Endothelial cell of umbilical vein (primary cell): ENCODE results near the gene UNC93B1. TPM values are rescaled to one million over a fixed set of nuclear protein-coding genes. Genes with fewer than 3 reads are reported as not detected.

Experiments used
- BruUV-seq: library from RNA; stranded (reverse); fragments of 400-500 nt; replicated peaks from 2 replicates; lab custom pipeline; 2021; lab: Mats Ljungman, UMichigan
- CTCF ChIA-PET: fragments of 300-600, 350-600 bp; sonication (Branson Sonifier 250); formaldehyde crosslinking; loops from one replicate; lab custom pipeline; 2021; ENCODE audit warnings: antibody characterized with exemption, inconsistent platforms; lab: Charles Lee
- POLR2A ChIA-PET: fragments of 300-600, 350-600 bp; sonication (Branson Sonifier 250); formaldehyde crosslinking; loops from one replicate; lab custom pipeline; 2021; ENCODE audit warnings: antibody characterized with exemption, inconsistent platforms; lab: Charles Lee
- DNase-seq: peaks from one replicate; pipeline ENCODE4 v3.0.0-alpha.2; 2011; ENCODE audit warnings: low read depth, low spot score
- FAIRE-seq: peaks from 2 replicates; lab custom pipeline; 2011; peaks lifted over from hg19 to GRCh38; lab: Jason Lieb, UNC
- H2AFZ ChIP-seq: 2 replicates; pipeline ENCODE4 v1.6.0; 2012; ENCODE audit warnings: low read depth, low read length, control low read depth, inconsistent platforms
- H3K27ac ChIP-seq: 2 replicates; pipeline ENCODE4 v1.5.1; 2011; ENCODE audit warnings: low read depth, mild to moderate bottlenecking, control low read depth, low read length, moderate library complexity; ENCODE audit not compliant: insufficient read depth
- H3K27me3 ChIP-seq, 2 experiments: 2 replicates each; pipeline versions ENCODE4 v1.6.0 to v1.6.1; 2011; ENCODE audit warnings: low read length in 2 of 2, mixed read lengths in 1 of 2; ENCODE audit not compliant: control insufficient read depth in 2 of 2, insufficient read depth in 2 of 2
- H3K36me3 ChIP-seq, 2 experiments: 2 replicates in 1 of 2; 3 replicates in 1 of 2; pipeline ENCODE4 v1.5.1; 2011; ENCODE audit warnings: low read length in 2 of 2, mild to moderate bottlenecking in 1 of 2, moderate library complexity in 1 of 2; ENCODE audit not compliant: control insufficient read depth in 2 of 2, insufficient read depth in 2 of 2; ENCODE audit errors: extremely low read depth in 1 of 2
- H3K4me1 ChIP-seq: 3 replicates; pipeline ENCODE4 v1.5.1; 2011; ENCODE audit warnings: mild to moderate bottlenecking, low read length; ENCODE audit not compliant: control insufficient read depth, insufficient read depth; ENCODE audit errors: extremely low read depth
- H3K4me2 ChIP-seq: 2 replicates; pipeline ENCODE4 v1.6.1; 2011; ENCODE audit warnings: low read length, control low read depth, mixed read lengths; ENCODE audit not compliant: insufficient read depth
- H3K4me3 ChIP-seq, 3 experiments: fragments of 200-600 bp in 1 of 3; sonication (generic), shearing (Covaris generic) in 1 of 3; replicated peaks in 1 of 3; 2 replicates each; pipeline ENCODE4 v1.5.1; 2011 to 2016; ENCODE audit warnings: control low read depth in 3 of 3, low read length in 3 of 3, mild to moderate bottlenecking in 2 of 3, inconsistent platforms in 1 of 3, low read depth in 1 of 3, moderate library complexity in 1 of 3; ENCODE audit not compliant: insufficient read depth in 1 of 3
- H3K79me2 ChIP-seq: 2 replicates; pipeline ENCODE4 v1.6.0; 2012; ENCODE audit warnings: low read length, inconsistent platforms; ENCODE audit not compliant: control insufficient read depth, insufficient read depth
- H3K9ac ChIP-seq: replicated peaks from 2 replicates; pipeline ENCODE3; 2011; ENCODE audit warnings: low read length, control low read depth; ENCODE audit not compliant: insufficient read depth; ENCODE audit errors: extremely low read depth
- H3K9me1 ChIP-seq: replicated peaks from 3 replicates; pipeline ENCODE4 v1.6.0; 2011; ENCODE audit warnings: mild to moderate bottlenecking, low read length; ENCODE audit not compliant: control insufficient read depth, insufficient read depth; ENCODE audit errors: extremely low read depth
- H3K9me3 ChIP-seq: replicated peaks from 2 replicates; pipeline ENCODE4 v1.5.1; 2012; ENCODE audit warnings: low read length, inconsistent platforms; ENCODE audit not compliant: control insufficient read depth, insufficient read depth
- H4K20me1 ChIP-seq: replicated peaks from 2 replicates; pipeline ENCODE3; 2011; ENCODE audit warnings: mild to moderate bottlenecking, low read length; ENCODE audit not compliant: control insufficient read depth, insufficient read depth; ENCODE audit errors: extremely low read depth
- CTCF ChIP-seq, 2 donors: IDR thresholded peaks; 1 replicate in 1 of 2; 2 replicates in 1 of 2; pipeline ENCODE4 v1.5.1; 2011; ENCODE audit warnings: low read length in 2 of 2, mild to moderate bottlenecking in 2 of 2, moderate library complexity in 2 of 2, control low read depth in 1 of 2, inconsistent platforms in 1 of 2, low read depth in 1 of 2; ENCODE audit not compliant: insufficient read depth in 1 of 2; ENCODE audit errors: extremely low read depth in 1 of 2
- FOS ChIP-seq: IDR thresholded peaks from 2 replicates; pipeline ENCODE4 v1.6.1; 2011; ENCODE audit warnings: mild to moderate bottlenecking, low read length, moderate library complexity, borderline replicate concordance; ENCODE audit not compliant: insufficient read depth
- dilution Hi-C: fragments of 300-500 bp; cut with MboI; formaldehyde crosslinking; loops from one replicate; pipeline ENCODE4 v1.15.0; 2019; ENCODE audit warnings: low sequenced_read_pairs; ENCODE audit not compliant: extremely low pct_ligation_motif_present
- intact Hi-C: fragments of 100-400 bp; cut with micrococcal nuclease; formaldehyde crosslinking; loops from one replicate; pipeline ENCODE4 v1.10.0; 2022
- polyA plus RNA-seq, 4 experiments: library from polyadenylated mRNA; depleted of rRNA in 3 of 4; stranded (reverse) in 3 of 4; unstranded in 1 of 4; fragments of >200 nt; gene quantifications; 2 replicates each; pipeline versions ENCODE4 v1.2.1 to v1.2.3, GENCODE V29; 2011 to 2012; ENCODE audit warnings: missing spikeins in 1 of 4
- total RNA-seq: library from RNA; stranded (reverse); gene quantifications from 2 replicates; pipeline ENCODE4 v1.2.3, GENCODE V29; 2021

Gene UNC93B1
- total and polyA plus RNA-seq, 2 donors (not counting 3 experiments of a cell fraction or from before 2014, with no cell fraction given) = 10.6 to 18.9 TPM

- Histone ChIP-seq H3K27ac (no peak overlapping the region), H3K4me1 (peaks cover 8% of the 10 kb centered on the region), H3K9me3 (no peaks in the 10 kb centered on the region), H2AFZ (peak overlapping the region; percentile 86), H3K79me2 (no peaks in the 10 kb centered on the region), H3K4me3 (no peak overlapping the region), H3K4me2 (no peak overlapping the region), H3K27me3 (no peaks in the 10 kb centered on the region), H3K36me3 (no peaks in the 10 kb centered on the region), H3K9ac (peak overlapping the region; percentile 30), H4K20me1 (no peaks in the 10 kb centered on the region), H3K9me1 (no peaks in the 10 kb centered on the region)
- TF ChIP-seq FOS (no peak), CTCF (IDR thresholded peaks at IDR 0.05; ENCODE audit: extremely low read depth in 1 of 2, insufficient read depth in 1 of 2, low read depth in 1 of 2, low read length in 2 of 2) (peak in 1 of 2 donors; percentile 1)
- intact Hi-C loops (no loop called here), dilution Hi-C loops (no loop called here)
- CTCF ChIA-PET = interaction anchor here (2.6 kb wide), 1 partner anchor 197 kb away, joined by 12 read pairs; no protein-coding TSS in a partner anchor
- POLR2A ChIA-PET = no interaction called here
- DNase-seq = peak; percentile 61
- BruUV-seq = no TSS peak
- FAIRE-seq = peak; percentile 33
Measured at GRCh38 chr11:68009391-68010089, 5.6 kb upstream of the UNC93B1 start.
